ENCODE data around the gene SPOCD1. TPM values are rescaled to one million over a fixed set of nuclear protein-coding genes. Genes with fewer than 3 reads are reported as not detected.
"Not testable (repeated sequence)": the region's sequence is repeated elsewhere in the genome, so short reads cannot be mapped to it uniquely, and the experiment has no call there.

SPOCD1 gene
- total and polyA plus RNA-seq, 8 donors: 0.06 to 0.69 (median 0.16) TPM; not detected in 4

DNA sequence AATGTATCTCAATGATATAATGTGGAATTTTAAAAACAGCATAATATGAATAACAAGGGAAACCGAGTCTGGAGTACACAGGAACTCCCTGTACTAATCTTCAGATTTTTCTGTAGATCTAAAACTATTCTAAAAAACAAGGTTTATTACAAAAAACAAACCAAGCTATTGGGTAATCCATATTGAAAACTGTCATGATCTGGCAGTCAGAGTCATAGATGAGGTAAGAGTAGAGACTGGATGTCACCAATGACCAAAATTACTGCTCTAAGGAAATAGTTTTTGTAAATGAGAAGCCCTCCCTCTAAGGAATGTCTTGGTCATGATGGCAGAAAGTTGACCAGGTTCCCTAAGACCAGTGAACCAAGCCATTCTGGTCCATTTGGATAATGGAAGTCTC is 2.4 kb upstream of the SPOCD1 start:
- Histone ChIP-seq H3K9me3 (no peaks in the 10 kb centered on the region), H3K27me3 (no peaks in the 10 kb centered on the region), H3K4me3 (no peak overlapping the region), H3K4me1 (no peaks in the 10 kb centered on the region), H3K27ac (no peak overlapping the region), H3K36me3 (no peaks in the 10 kb centered on the region)
- TF ChIP-seq, protein P1, sequence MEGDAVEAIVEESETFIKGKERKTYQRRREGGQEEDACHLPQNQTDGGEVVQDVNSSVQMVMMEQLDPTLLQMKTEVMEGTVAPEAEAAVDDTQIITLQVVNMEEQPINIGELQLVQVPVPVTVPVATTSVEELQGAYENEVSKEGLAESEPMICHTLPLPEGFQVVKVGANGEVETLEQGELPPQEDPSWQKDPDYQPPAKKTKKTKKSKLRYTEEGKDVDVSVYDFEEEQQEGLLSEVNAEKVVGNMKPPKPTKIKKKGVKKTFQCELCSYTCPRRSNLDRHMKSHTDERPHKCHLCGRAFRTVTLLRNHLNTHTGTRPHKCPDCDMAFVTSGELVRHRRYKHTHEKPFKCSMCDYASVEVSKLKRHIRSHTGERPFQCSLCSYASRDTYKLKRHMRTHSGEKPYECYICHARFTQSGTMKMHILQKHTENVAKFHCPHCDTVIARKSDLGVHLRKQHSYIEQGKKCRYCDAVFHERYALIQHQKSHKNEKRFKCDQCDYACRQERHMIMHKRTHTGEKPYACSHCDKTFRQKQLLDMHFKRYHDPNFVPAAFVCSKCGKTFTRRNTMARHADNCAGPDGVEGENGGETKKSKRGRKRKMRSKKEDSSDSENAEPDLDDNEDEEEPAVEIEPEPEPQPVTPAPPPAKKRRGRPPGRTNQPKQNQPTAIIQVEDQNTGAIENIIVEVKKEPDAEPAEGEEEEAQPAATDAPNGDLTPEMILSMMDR (IDR thresholded peaks at IDR 0.05): no peak
- intact Hi-C loops (cut with DNase I): no loop called here
- WGBS, 2 donors: 93 to 97% methylated on average over 1 of the region's 1 CpG
- no peak for ATAC-seq
- FAIRE-seq: no peak
- DNase-seq: no peak

GRCh38 chr1:31816947-31817346 is 1.1 kb upstream of the SPOCD1 start:
- intact Hi-C loops (cut with DNase I); H3K27me3 ChIP-seq; ATAC-seq; H3K4me1 ChIP-seq; H3K4me3 ChIP-seq; H3K36me3 ChIP-seq; H3K9me3 ChIP-seq; DNase-seq; FAIRE-seq; H3K27ac ChIP-seq: not testable (repeated sequence)
- 87 to 92% methylated on average over 6 to 8 of the region's 8 CpGs for WGBS, 2 donors

DNA sequence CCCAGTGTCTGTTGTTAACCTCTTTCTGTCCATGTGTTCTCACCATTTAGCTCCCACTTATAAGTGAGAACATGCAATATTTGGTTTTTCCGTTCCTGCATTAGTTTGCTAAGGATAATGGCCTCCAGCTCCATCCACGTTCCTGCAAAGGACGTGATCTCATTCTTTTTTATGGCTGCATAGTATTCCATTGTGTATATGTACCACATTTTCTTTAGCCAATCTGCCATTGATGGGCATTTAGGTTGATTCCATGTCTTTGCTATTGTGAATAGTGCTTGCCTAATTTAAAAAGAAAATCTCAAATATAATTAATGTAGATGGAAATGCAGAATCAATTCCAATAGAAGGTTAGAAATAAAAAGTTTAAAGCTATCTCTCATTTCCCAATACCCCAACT is 679 bp upstream of the SPOCD1 start:
- not testable (repeated sequence) for H3K4me3 ChIP-seq

GRCh38 chr1:31815307-31815645 is 546 bp downstream of the SPOCD1 start:
- ATAC-seq (no peak), DNase-seq (no peak), FAIRE-seq (no peak)
- H3K4me3 ChIP-seq: no peak overlapping the region
- no peaks in the 10 kb centered on the region for H3K27me3 ChIP-seq
- no peaks in the 10 kb centered on the region for H3K9me3 ChIP-seq
- intact Hi-C loops (cut with DNase I): no loop called here
- no peak overlapping the region for H3K27ac ChIP-seq
- no peaks in the 10 kb centered on the region for H3K4me1 ChIP-seq
- TF ChIP-seq, protein P1 (IDR thresholded peaks at IDR 0.05): no peak
- 93% methylated on average over 7 of the region's 7 CpGs for WGBS, 2 donors
- no peaks in the 10 kb centered on the region for H3K36me3 ChIP-seq

More for the DNA sequence above, 679 bp upstream of the SPOCD1 start:
- H3K36me3 ChIP-seq; H3K9me3 ChIP-seq; DNase-seq; H3K27ac ChIP-seq; H3K4me1 ChIP-seq; ATAC-seq; intact Hi-C loops (cut with DNase I); FAIRE-seq; H3K27me3 ChIP-seq: not testable (repeated sequence)
- WGBS, 2 donors: 95 to 96% methylated on average over 3 of the region's 3 CpGs

DNA sequence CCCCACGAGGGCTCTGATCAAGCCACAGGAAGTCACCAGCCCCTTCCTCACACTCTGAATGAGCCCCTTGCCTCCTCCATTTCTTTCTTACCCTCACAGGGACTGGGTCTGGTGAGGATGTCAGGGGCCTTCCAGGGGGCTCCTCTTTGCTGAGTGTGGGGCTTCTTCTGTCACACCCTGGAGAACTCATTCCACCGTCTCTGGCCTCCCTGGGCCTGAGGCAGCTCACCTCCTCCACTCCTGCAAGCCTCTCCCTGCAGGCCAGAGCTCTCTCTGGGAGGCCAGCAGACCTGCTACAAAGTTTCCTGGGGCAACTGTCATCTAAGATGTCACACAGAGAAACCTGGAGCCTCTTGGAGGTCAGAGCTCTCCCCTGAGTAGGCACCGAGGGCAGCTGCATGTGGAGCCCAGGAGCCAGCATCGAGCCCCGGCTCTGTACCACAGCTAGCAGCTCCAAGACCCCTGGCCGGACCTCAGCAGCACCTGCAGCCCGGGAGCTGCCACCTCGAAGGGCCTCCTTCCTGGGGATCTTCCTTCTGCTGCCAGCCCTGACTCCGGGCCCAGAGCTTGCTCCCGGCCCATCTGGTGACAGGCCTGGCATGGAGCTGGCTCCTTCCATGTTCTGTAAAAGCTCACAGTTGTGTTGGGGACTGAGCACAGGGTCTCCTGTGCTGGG is 1.1 kb downstream of the SPOCD1 start:
- no peak for FAIRE-seq
- intact Hi-C loops (cut with DNase I): no loop called here
- Histone ChIP-seq H3K4me3 (no peak overlapping the region), H3K27ac (no peak overlapping the region), H3K9me3 (no peaks in the 10 kb centered on the region), H3K36me3 (no peaks in the 10 kb centered on the region), H3K27me3 (no peaks in the 10 kb centered on the region), H3K4me1 (no peaks in the 10 kb centered on the region)
- TF ChIP-seq, protein P1 (IDR thresholded peaks at IDR 0.05): no peak
- WGBS, 2 donors: 86 to 90% methylated on average over 10 of the region's 10 CpGs
- DNase-seq: no peak
- ATAC-seq: no peak

- no peak overlapping the region for H3K4me3 ChIP-seq
- TF ChIP-seq, protein P1 (IDR thresholded peaks at IDR 0.05): no peak
- no peak overlapping the region for H3K27ac ChIP-seq
- no peak for ATAC-seq
- no peak for DNase-seq
- FAIRE-seq: no peak
- H3K27me3 ChIP-seq: no peaks in the 10 kb centered on the region
- no peaks in the 10 kb centered on the region for H3K36me3 ChIP-seq
- H3K4me1 ChIP-seq: no peaks in the 10 kb centered on the region
- H3K9me3 ChIP-seq: no peaks in the 10 kb centered on the region
- intact Hi-C loops (cut with DNase I): no loop called here
- WGBS, 2 donors: 81 to 82% methylated on average over 11 of the region's 11 CpGs
These were observed 1.7 kb downstream of the SPOCD1 start for GRCh38 chr1:31814041-31814511.

Measured in pancreas (tissue), 10 donors.